Suppressor macrophage treated with lipopolysaccharide for 1 hour (primary cell): ENCODE results near the gene TRAPPC12.
"Not testable (repeated sequence)": the region's sequence is repeated elsewhere in the genome, so short reads cannot be mapped to it uniquely, and the experiment has no call there.

ENCODE experiments used
- DNase-seq, 3 donors: peaks; one replicate each; pipeline ENCODE4 v3.0.0-alpha.2; 2020 to 2022

TRAPPC12 gene

GRCh38 chr2:3488061-3488531, 108.6 kb downstream of the TRAPPC12 start:
- DNase-seq: no peak

- DNase-seq: no peak
Observed at GRCh38 chr2:3488855-3489763, 109.6 kb downstream of the TRAPPC12 start.

GRCh38 chr2:3489764-3490115, 110.2 kb downstream of the TRAPPC12 start:
- DNase-seq: no peak

GRCh38 chr2:3490191-3491170, 111.0 kb downstream of the TRAPPC12 start:
- DNase-seq: peak in 2 of 3 donors; percentile 5 to 9

- peak in 1 of 3 donors; percentile 4 for DNase-seq
Observed at GRCh38 chr2:3491306-3491705, 111.8 kb downstream of the TRAPPC12 start.

- no peak for DNase-seq
Observed at GRCh38 chr2:3491716-3492474, 112.4 kb downstream of the TRAPPC12 start.

GRCh38 chr2:3492475-3492787, 112.9 kb downstream of the TRAPPC12 start:
- not testable (repeated sequence) for DNase-seq

- no peak for DNase-seq
Observed at GRCh38 chr2:3492951-3493614, 113.6 kb downstream of the TRAPPC12 start.

GRCh38 chr2:3493615-3494007, 114.1 kb downstream of the TRAPPC12 start:
- DNase-seq: no peak

- DNase-seq: no peak
Observed at GRCh38 chr2:3494984-3495666, 115.6 kb downstream of the TRAPPC12 start.

GRCh38 chr2:3496708-3497080, 117.2 kb downstream of the TRAPPC12 start:
- not testable (repeated sequence) for DNase-seq

GRCh38 chr2:3498783-3499394, 119.4 kb downstream of the TRAPPC12 start:
- DNase-seq: no peak

GRCh38 chr2:3500326-3500899, 120.9 kb downstream of the TRAPPC12 start:
- DNase-seq: no peak

- DNase-seq: no peak
Observed at GRCh38 chr2:3503046-3503445, 123.6 kb downstream of the TRAPPC12 start.

GRCh38 chr2:3503483-3503882, 124.0 kb downstream of the TRAPPC12 start:
- DNase-seq: no peak

GRCh38 chr2:3504741-3505140, 125.2 kb downstream of the TRAPPC12 start:
- DNase-seq: no peak

GRCh38 chr2:3505771-3506170, 126.3 kb downstream of the TRAPPC12 start:
- DNase-seq: peak in 1 of 3 donors; percentile 23

GRCh38 chr2:3512086-3512485, 132.6 kb downstream of the TRAPPC12 start:
- DNase-seq: no peak

GRCh38 chr2:3513026-3513810, 133.7 kb downstream of the TRAPPC12 start:
- DNase-seq: no peak

- DNase-seq: not testable (repeated sequence)
Observed at GRCh38 chr2:3515438-3515837, 135.9 kb downstream of the TRAPPC12 start.
